SIG-M5 treated with dmso at 0.1 percent for 504 hours (cell line): ENCODE measurements around the gene NRIP3.

Experiments used
- DNase-seq: peaks from one replicate; lab custom pipeline; 2025; ENCODE audit not compliant: unreplicated experiment; lab: John Stamatoyannopoulos, UW

Gene NRIP3

DNA sequence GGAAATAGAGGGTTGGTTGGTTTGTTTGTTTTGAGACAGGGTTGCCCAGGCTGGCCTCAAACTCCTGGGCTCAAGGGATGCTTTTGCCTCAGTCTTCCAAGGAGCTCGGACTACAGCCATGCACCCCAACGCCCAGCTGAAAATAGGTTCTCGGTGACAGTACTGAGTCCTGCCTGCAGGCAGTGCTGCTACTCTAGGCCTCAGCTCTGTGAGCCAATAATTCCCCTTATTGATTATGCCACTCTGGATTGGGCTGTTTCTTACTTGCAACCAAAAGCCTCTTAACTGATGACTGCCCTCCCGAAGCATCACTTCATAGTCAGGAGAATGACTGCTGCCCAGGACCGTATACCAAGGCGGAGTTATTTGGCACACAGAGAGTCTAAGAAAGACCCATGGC, 69.9 kb downstream of the NRIP3 start:
- DNase-seq, result no peak

DNA sequence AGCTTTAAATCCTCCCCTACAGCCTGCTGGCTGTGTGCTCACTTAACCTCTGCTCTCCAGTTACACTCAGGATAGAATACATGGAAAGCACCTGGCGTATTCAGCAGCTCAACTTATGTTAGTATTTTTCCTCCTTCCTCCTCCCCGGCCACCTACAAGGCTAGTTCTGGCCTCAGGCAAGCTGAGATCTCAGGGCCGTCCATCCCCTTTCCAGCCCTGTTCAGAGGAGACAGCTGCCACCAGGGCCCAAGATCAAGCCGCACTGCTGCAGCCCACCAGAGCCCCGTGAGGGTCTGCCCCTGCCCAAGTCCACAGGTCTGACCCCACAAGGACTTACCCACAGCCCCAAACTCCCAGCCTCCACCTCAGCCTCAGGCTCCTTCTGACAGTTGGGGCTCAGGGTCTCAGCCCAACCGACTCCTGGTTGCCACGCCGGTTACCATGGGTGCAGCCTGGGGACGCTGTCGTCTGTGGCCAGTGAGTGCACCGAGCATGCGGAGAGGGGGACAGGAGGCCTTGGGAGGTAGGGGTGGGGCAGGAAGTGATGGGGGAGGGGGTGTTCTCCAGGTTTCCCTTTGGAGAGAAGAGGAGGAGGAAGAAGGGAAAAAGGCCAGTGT, 71.1 kb downstream of the NRIP3 start, which contains the start of gene C11orf16:
TSS of gene C11orf16 (minus strand) at position 384 of the 617 bp plus-strand sequence. CDS start 639 bp downstream, outside the sequence.
- no peak for DNase-seq
